ENCODE measurements around the gene TEX13B. TPM values are rescaled to one million over a fixed set of nuclear protein-coding genes. Genes with fewer than 3 reads are reported as not detected.

The TEX13B gene
- total RNA-seq, 1 experiment from 2014 or later = not detected

Other genes starting within 250 kb of the TEX13B start
- 20.0 and 28.1 TPM in 2 replicates for gene TSC22D3, start 206.6 kb downstream of the TEX13B start, total RNA-seq (2014; rRNA removed; shearing (Covaris generic))
- not detected in 2 replicates for gene NCBP2L, start 204.6 kb downstream of the TEX13B start, total RNA-seq (2014; rRNA removed; shearing (Covaris generic))
- gene MID2, start 156.5 kb downstream of the TEX13B start, total RNA-seq (2014; rRNA removed; shearing (Covaris generic)) = 5.6 and 11.6 TPM in 2 replicates
- 0.22 and 0.37 TPM in 2 replicates for gene VSIG1, start 62.7 kb upstream of the TEX13B start, total RNA-seq (2014; rRNA removed; shearing (Covaris generic))
- 110 and 143 TPM in 2 replicates for gene PSMD10, start 109.2 kb upstream of the TEX13B start, total RNA-seq (2014; rRNA removed; shearing (Covaris generic))
- gene ATG4A, start 109.4 kb upstream of the TEX13B start, total RNA-seq (2014; rRNA removed; shearing (Covaris generic)) = 16.6 and 17.0 TPM in 2 replicates